HepG2 (cell line): ENCODE results near the gene PPP2R5E. TPM values are rescaled to one million over a fixed set of nuclear protein-coding genes. Genes with fewer than 3 reads are reported as not detected.

ENCODE experiments used
- ATAC-seq: fragments of 200-7000 bp; cut with Tn5 transposase; 3 replicates; pipeline ENCODE4 v1.9.1; 2020; ENCODE audit warnings: mild to moderate bottlenecking, moderate library complexity
- BruUV-seq: library from RNA; stranded (reverse); fragments of 400-500 nt; replicated peaks from 2 replicates; lab custom pipeline; 2021; lab: Mats Ljungman, UMichigan
- CTCF ChIA-PET: fragments of 300-600 bp; formaldehyde crosslinking; extraction: SDS; loops from one replicate; lab custom pipeline; 2021; ENCODE audit warnings: low total read pairs, inconsistent platforms, low intra/inter-chr PET ratio; lab: Yijun Ruan, JAX
- POLR2A ChIA-PET: fragments of 350-600 bp; sonication (Branson Sonifier 250); formaldehyde crosslinking; loops from one replicate; lab custom pipeline; 2020; ENCODE audit warnings: antibody characterized with exemption, inconsistent platforms; lab: Yijun Ruan, JAX
- DNase-seq: peaks from one replicate; pipeline ENCODE4 v3.0.0-alpha.2; 2015; ENCODE audit warnings: low spot score
- FAIRE-seq: peaks from 3 replicates; lab custom pipeline; 2011; peaks lifted over from hg19 to GRCh38; lab: Jason Lieb, UNC
- H2AFZ ChIP-seq: one replicate; pipeline ENCODE4 v1.6.1; 2011; ENCODE audit warnings: low read length, inconsistent platforms
- H3K27ac ChIP-seq: fragments of 300-600 bp; 3 replicates; pipeline ENCODE4 v1.8.0; 2011; ENCODE audit warnings: mixed run types, mild to moderate bottlenecking, mixed read lengths, low read length, inconsistent platforms; ENCODE audit not compliant: insufficient read depth; ENCODE audit errors: extremely low read length
- H3K27me3 ChIP-seq, 2 experiments: fragments of 200-600 bp in 1 of 2; 2 replicates in 1 of 2; 3 replicates in 1 of 2; pipeline versions ENCODE4 v1.6.0 to v1.8.0; 2011; ENCODE audit warnings: low read length in 2 of 2, mild to moderate bottlenecking in 2 of 2, moderate library complexity in 2 of 2, inconsistent platforms in 1 of 2; ENCODE audit not compliant: insufficient read depth in 2 of 2, control insufficient read depth in 1 of 2
- H3K36me3 ChIP-seq, 2 experiments: fragments of 200-600 bp in 1 of 2; replicated peaks in 1 of 2; 2 replicates in 1 of 2; 3 replicates in 1 of 2; pipeline versions ENCODE4 v1.5.1 to v1.8.0; 2011; ENCODE audit warnings: low read length in 2 of 2, inconsistent platforms in 1 of 2; ENCODE audit not compliant: insufficient read depth in 2 of 2, control insufficient read depth in 1 of 2
- H3K4me1 ChIP-seq: 2 replicates; pipeline ENCODE4 v1.5.1; 2012; ENCODE audit warnings: low read length, inconsistent platforms; ENCODE audit not compliant: insufficient read depth
- H3K4me2 ChIP-seq: 2 replicates; pipeline ENCODE4 v1.6.0; 2011; ENCODE audit warnings: low read depth, low read length, inconsistent platforms
- H3K4me3 ChIP-seq, 3 experiments: fragments of 200-600 bp in 1 of 3; sonication (generic), shearing (Covaris generic) in 1 of 3; replicated peaks in 1 of 3; 2 replicates each; pipeline ENCODE4 v1.5.1; 2011 to 2016; ENCODE audit warnings: low read length in 3 of 3, inconsistent platforms in 2 of 3, low read depth in 2 of 3, mild to moderate bottlenecking in 2 of 3, control low read depth in 1 of 3, mixed read lengths in 1 of 3; ENCODE audit not compliant: insufficient read depth in 1 of 3
- H3K79me2 ChIP-seq: one replicate; pipeline ENCODE4 v1.6.1; 2011; ENCODE audit warnings: low read length, inconsistent platforms; ENCODE audit not compliant: insufficient read depth
- H3K9ac ChIP-seq: 2 replicates; pipeline ENCODE4 v1.6.0; 2011; ENCODE audit warnings: mild to moderate bottlenecking, low read depth, low read length, inconsistent platforms; ENCODE audit not compliant: insufficient read depth
- H3K9me3 ChIP-seq: 2 replicates; pipeline ENCODE4 v1.5.1; 2012; ENCODE audit warnings: mild to moderate bottlenecking, low read length
- H4K20me1 ChIP-seq: 2 replicates; pipeline ENCODE4 v1.6.0; 2011; ENCODE audit warnings: inconsistent platforms, mild to moderate bottlenecking, low read length, moderate library complexity; ENCODE audit not compliant: insufficient read depth
- ELF1 ChIP-seq: sonication (generic); formaldehyde crosslinking; IDR thresholded peaks from 2 replicates; pipeline ENCODE4 v1.4.0; 2020; ENCODE audit warnings: missing genetic modification reagents
- ELF3 ChIP-seq: IDR thresholded peaks from 2 replicates; pipeline ENCODE4 v1.6.1; 2016; ENCODE audit warnings: missing genetic modification reagents, missing compliant biosample characterization
- FOSL2 ChIP-seq: sonication (generic); formaldehyde crosslinking; IDR thresholded peaks from 2 replicates; pipeline ENCODE4 v1.4.0; 2020; ENCODE audit warnings: missing genetic modification reagents
- HNF4A ChIP-seq: sonication (generic); formaldehyde crosslinking; IDR thresholded peaks from 2 replicates; pipeline ENCODE4 v1.4.0; 2020; ENCODE audit warnings: missing genetic modification reagents
- MAFF ChIP-seq: IDR thresholded peaks from 2 replicates; pipeline ENCODE4 v1.6.1; 2011; ENCODE audit warnings: low read depth, low read length, improper control_type of control experiment
- MAFK ChIP-seq, 2 experiments: IDR thresholded peaks in 1 of 2; conservative IDR thresholded peaks in 1 of 2; 2 replicates each; pipeline ENCODE4 v1.6.1; 2011; ENCODE audit warnings: improper control_type of control experiment in 2 of 2, low read length in 2 of 2
- MXD4 ChIP-seq: IDR thresholded peaks from 2 replicates; pipeline ENCODE4 v1.6.1; 2016; ENCODE audit warnings: mild to moderate bottlenecking, missing biosample characterization, missing genetic modification reagents
- NCOA2 ChIP-seq: sonication (generic); formaldehyde crosslinking; IDR thresholded peaks from 2 replicates; pipeline ENCODE4 v1.8.0; 2022; ENCODE audit warnings: inconsistent platforms
- NR3C1 ChIP-seq: sonication (generic); formaldehyde crosslinking; IDR thresholded peaks from 2 replicates; pipeline ENCODE4 v1.4.0; 2020; ENCODE audit warnings: missing genetic modification reagents
- PRDM15 ChIP-seq: sonication (generic); formaldehyde crosslinking; IDR thresholded peaks from 2 replicates; pipeline ENCODE4 v1.4.0; 2020; ENCODE audit warnings: missing genetic modification reagents
- SAP130 ChIP-seq: IDR thresholded peaks from 2 replicates; pipeline ENCODE4 v1.6.1; 2016; ENCODE audit warnings: low read depth
- SMARCE1 ChIP-seq: fragments of 450-650 bp; IDR thresholded peaks from 2 replicates; pipeline ENCODE4 v1.6.1; 2017; ENCODE audit warnings: borderline replicate concordance
- THAP8 ChIP-seq: sonication (generic); formaldehyde crosslinking; IDR thresholded peaks from 2 replicates; pipeline ENCODE4 v1.5.1; 2020; ENCODE audit warnings: missing genetic modification reagents, mild to moderate bottlenecking, borderline replicate concordance
- ZNF251 ChIP-seq: sonication (generic); formaldehyde crosslinking; IDR thresholded peaks from 2 replicates; pipeline ENCODE4 v1.9.0; 2021; ENCODE audit warnings: mild to moderate bottlenecking, missing genetic modification reagents
- WGBS: methylation state at CpG from one replicate; pipeline ENCODE4 v1.1.6; 2017; ENCODE audit warnings: low lambda C conversion rate; 5-methylcytosine and 5-hydroxymethylcytosine counted together
- in situ Hi-C: cut with HindIII; loops from 2 replicates; pipeline ENCODE4 v1.10.0; 2017; ENCODE audit warnings: low pct_unique_long_range_greater_than_20kb; ENCODE audit not compliant: extremely low pct_ligation_motif_present
- intact Hi-C: fragments of 100-400 bp; cut with micrococcal nuclease; formaldehyde crosslinking; loops from one replicate; pipeline ENCODE4 v1.10.0; 2022; ENCODE audit not compliant: unreplicated experiment
- polyA plus RNA-seq, 8 experiments: library from polyadenylated mRNA; depleted of rRNA in 3 of 8; stranded (reverse) in 7 of 8; unstranded in 1 of 8; fragments of >200 nt; fragmentation: Illumina TruSeq in 4 of 8; extraction: Trizol in 4 of 8; gene quantifications; 2 replicates each; pipeline versions ENCODE4 v1.2.1 to v1.2.3, GENCODE V29; 2011 to 2016; ENCODE audit warnings: low read depth in 4 of 8, missing spikeins in 1 of 8, mixed read lengths in 1 of 8; ENCODE audit not compliant: insufficient read depth in 1 of 8
- total RNA-seq, 5 experiments: library from RNA; depleted of rRNA; stranded (reverse); fragments of >200 nt; fragmentation: Illumina TruSeq; extraction: Trizol; gene quantifications; 2 replicates each; pipeline ENCODE4 v1.2.3, GENCODE V29; 2016; ENCODE audit warnings: low read depth in 1 of 5

PPP2R5E gene
- total and polyA plus RNA-seq, 2 of the 13 experiments (the other 11 are each of a cell fraction or from before 2014, with no cell fraction given): 8.9 to 11.0 TPM

GRCh38 chr14:63578300-63578699 is 35.1 kb upstream of the PPP2R5E start:
- no peak overlapping the region for H3K9ac ChIP-seq
- peaks cover 25% of the 10 kb centered on the region for H3K4me1 ChIP-seq
- H3K27ac ChIP-seq: no peak overlapping the region
- H3K4me3 ChIP-seq: no peak overlapping the region
- BruUV-seq: no TSS peak
- CTCF ChIA-PET: no interaction called here
- no peaks in the 10 kb centered on the region for H3K79me2 ChIP-seq
- H3K27me3 ChIP-seq: no peaks in the 10 kb centered on the region
- TF ChIP-seq HNF4A (CRISPR knock-in tag) (no peak), SMARCE1 (no peak), ZNF251 (CRISPR knock-in tag) (no peak), MAFK (conservative IDR thresholded peaks at IDR 0.05 in 1 of 2, IDR thresholded peaks at IDR 0.05 in 1 of 2; ENCODE audit: low read length in 2 of 2) (0 out of 4 replicates have a peak, but pooled peaks of 1 of the 2 experiments have one; percentile 15), NR3C1 (CRISPR knock-in tag) (no peak), MAFF (0 out of 2 replicates have a peak, but pooled peaks have one; percentile 9), THAP8 (CRISPR knock-in tag) (no peak)
- TF ChIP-seq, all 625 proteins: peak for 2
- 5% methylated on average over 1 of the region's 1 CpG for WGBS
- H3K4me2 ChIP-seq: no peak overlapping the region
- FAIRE-seq (no peak), DNase-seq (no peak), ATAC-seq (no peak)
- no peaks in the 10 kb centered on the region for H3K9me3 ChIP-seq
- intact Hi-C loops: no loop called here
- no peaks in the 10 kb centered on the region for H4K20me1 ChIP-seq
- no peaks in the 10 kb centered on the region for H3K36me3 ChIP-seq
- no peak overlapping the region for H2AFZ ChIP-seq
- POLR2A ChIA-PET: no interaction called here
- in situ Hi-C loops: no loop called here

DNA sequence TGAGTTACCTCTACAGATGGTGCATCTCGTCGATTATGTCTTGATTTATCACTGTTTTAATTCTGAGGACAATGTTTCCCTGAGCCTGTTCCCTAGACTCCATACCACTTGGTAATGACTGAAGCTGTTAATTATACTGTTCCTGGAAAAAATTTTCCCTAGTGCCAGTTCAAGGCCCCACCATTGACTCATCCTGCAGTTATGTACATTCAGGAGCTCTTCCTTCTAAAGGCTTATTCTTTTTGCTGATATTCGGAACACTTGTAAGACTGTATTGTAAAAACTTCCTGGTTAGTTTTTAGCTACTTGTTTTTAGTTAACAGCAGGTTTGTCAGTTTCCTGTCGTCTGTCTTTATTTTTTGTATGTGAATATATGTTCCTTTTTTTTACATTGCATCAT is 30.4 kb upstream of the PPP2R5E start:
- no peak overlapping the region for H3K4me2 ChIP-seq

More for the DNA sequence above, 30.4 kb upstream of the PPP2R5E start:
- H3K27ac ChIP-seq: no peak overlapping the region
- no TSS peak for BruUV-seq
- ChIA-PET POLR2A (interaction anchor here (1.0 kb wide), 1 partner anchor 68 kb away, joined by 3 read pairs; the partner anchor contains the start of gene WDR89), CTCF (no interaction called here)
- no peaks in the 10 kb centered on the region for H3K36me3 ChIP-seq
- H4K20me1 ChIP-seq: no peaks in the 10 kb centered on the region
- H2AFZ ChIP-seq: no peak overlapping the region
- 50% methylated on average over 4 of the region's 4 CpGs for WGBS
- H3K4me3 ChIP-seq: no peak overlapping the region
- in situ Hi-C loops: no loop called here
- FAIRE-seq (no peak), DNase-seq (no peak), ATAC-seq (no peak)
- H3K79me2 ChIP-seq: no peaks in the 10 kb centered on the region
- H3K9ac ChIP-seq: no peak overlapping the region
- TF ChIP-seq ELF1 (no peak), PRDM15 (CRISPR knock-in tag) (no peak), SAP130 (CRISPR knock-in tag) (no peak), MXD4 (CRISPR knock-in tag) (no peak), FOSL2 (0 out of 2 replicates have a peak, but pooled peaks have one; percentile 11), ELF3 (CRISPR knock-in tag) (peak; percentile 35; the same call in 1 of the 2 replicates), NCOA2 (CRISPR knock-in tag) (no peak)
- intact Hi-C loops: no loop called here
- H3K4me1 ChIP-seq: no peaks in the 10 kb centered on the region
- no peaks in the 10 kb centered on the region; a peak in 1 of 5 replicates for H3K27me3 ChIP-seq
- no peaks in the 10 kb centered on the region for H3K9me3 ChIP-seq
